Adrenal gland (tissue), 5 donors: ENCODE results near the gene GALK1.

Source experiments
- CTCF ChIP-seq, 6 experiments: fragments of 450-650 bp in 4 of 6; fragments of 200-600 bp in 2 of 6; sonication (generic) in 1 of 6; IDR thresholded peaks; 1 replicate in 5 of 6; 2 replicates in 1 of 6; pipeline versions ENCODE4 v1.5.1 to v1.8.0; 2016 to 2021; ENCODE audit warnings: antibody characterized with exemption in 6 of 6, mild to moderate bottlenecking in 2 of 6, moderate library complexity in 1 of 6
- POLR2A ChIP-seq, 2 donors: fragments of 450-650 bp; IDR thresholded peaks; one replicate each; pipeline ENCODE4 v1.6.1; 2017; ENCODE audit warnings: antibody characterized with exemption in 2 of 2, mild to moderate bottlenecking in 2 of 2, moderate library complexity in 1 of 2
- donor health status: DM: no; HTN: no; CAD: no.

GRCh38 chr17:75763613-75764416, 1.2 kb downstream of the GALK1 start:
- TF ChIP-seq CTCF (IDR thresholded peaks at IDR 0.05), result no peak
- TF ChIP-seq POLR2A (IDR thresholded peaks at IDR 0.05), result no peak
